MM.1S (cell line): Measurements from ENCODE around the gene ROBO3.

Source experiments
- CTCF ChIP-seq: fragments of 300-600 bp; sonication (generic); IDR thresholded peaks from 2 replicates; pipeline ENCODE4 v1.5.1; 2016; ENCODE audit warnings: antibody characterized with exemption, low read length, mixed read lengths
- EZH2 ChIP-seq: fragments of 300-600 bp; sonication (generic); optimal IDR thresholded peaks from 2 replicates; pipeline ENCODE3; 2017; ENCODE audit warnings: low read depth, mild to moderate bottlenecking, antibody characterized with exemption, low read length, mixed read lengths

GRCh38 chr11:124920356-124920755, 55.1 kb downstream of the ROBO3 start:
- TF ChIP-seq CTCF (no peak), EZH2 (no peak)
